ENCODE measurements around the gene ZNF841. TPM values are rescaled to one million over a fixed set of nuclear protein-coding genes. Genes with fewer than 3 reads are reported as not detected.

Gene ZNF841
- total and polyA plus RNA-seq, 9 of the 15 experiments (the other 6 are each of a cell fraction or from before 2014, with no cell fraction given): 3.1 to 17.1 (median 11.0) TPM

- TF ChIP-seq, protein P1, sequence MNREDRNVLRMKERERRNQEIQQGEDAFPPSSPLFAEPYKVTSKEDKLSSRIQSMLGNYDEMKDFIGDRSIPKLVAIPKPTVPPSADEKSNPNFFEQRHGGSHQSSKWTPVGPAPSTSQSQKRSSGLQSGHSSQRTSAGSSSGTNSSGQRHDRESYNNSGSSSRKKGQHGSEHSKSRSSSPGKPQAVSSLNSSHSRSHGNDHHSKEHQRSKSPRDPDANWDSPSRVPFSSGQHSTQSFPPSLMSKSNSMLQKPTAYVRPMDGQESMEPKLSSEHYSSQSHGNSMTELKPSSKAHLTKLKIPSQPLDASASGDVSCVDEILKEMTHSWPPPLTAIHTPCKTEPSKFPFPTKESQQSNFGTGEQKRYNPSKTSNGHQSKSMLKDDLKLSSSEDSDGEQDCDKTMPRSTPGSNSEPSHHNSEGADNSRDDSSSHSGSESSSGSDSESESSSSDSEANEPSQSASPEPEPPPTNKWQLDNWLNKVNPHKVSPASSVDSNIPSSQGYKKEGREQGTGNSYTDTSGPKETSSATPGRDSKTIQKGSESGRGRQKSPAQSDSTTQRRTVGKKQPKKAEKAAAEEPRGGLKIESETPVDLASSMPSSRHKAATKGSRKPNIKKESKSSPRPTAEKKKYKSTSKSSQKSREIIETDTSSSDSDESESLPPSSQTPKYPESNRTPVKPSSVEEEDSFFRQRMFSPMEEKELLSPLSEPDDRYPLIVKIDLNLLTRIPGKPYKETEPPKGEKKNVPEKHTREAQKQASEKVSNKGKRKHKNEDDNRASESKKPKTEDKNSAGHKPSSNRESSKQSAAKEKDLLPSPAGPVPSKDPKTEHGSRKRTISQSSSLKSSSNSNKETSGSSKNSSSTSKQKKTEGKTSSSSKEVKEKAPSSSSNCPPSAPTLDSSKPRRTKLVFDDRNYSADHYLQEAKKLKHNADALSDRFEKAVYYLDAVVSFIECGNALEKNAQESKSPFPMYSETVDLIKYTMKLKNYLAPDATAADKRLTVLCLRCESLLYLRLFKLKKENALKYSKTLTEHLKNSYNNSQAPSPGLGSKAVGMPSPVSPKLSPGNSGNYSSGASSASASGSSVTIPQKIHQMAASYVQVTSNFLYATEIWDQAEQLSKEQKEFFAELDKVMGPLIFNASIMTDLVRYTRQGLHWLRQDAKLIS (CRISPR knock-in tag; IDR thresholded peaks at IDR 0.05): peak; percentile 90
- TF ChIP-seq POLR2H (tag; IDR thresholded peaks at IDR 0.05; ENCODE audit: low read depth) (peak; percentile 63; the same call in 1 of the 2 replicates), ZNF780A (CRISPR knock-in tag; IDR thresholded peaks at IDR 0.05) (no peak), NCOR1 (IDR thresholded peaks at IDR 0.05) (no peak), FIP1L1 (IDR thresholded peaks at IDR 0.05; ENCODE audit: low read depth, low read length, poor library complexity, severe bottlenecking) (no peak), RERE (CRISPR knock-in tag; IDR thresholded peaks at IDR 0.05; ENCODE audit: borderline replicate concordance) (0 out of 2 replicates have a peak, but pooled peaks have one; percentile 17), GTF2B (IDR thresholded peaks at IDR 0.05; ENCODE audit: extremely low read depth, insufficient read length) (no peak), ZNF589 (CRISPR knock-in tag; IDR thresholded peaks at IDR 0.05; ENCODE audit: low read depth) (peak; percentile 63; the same call in 1 of the 2 replicates), ZNF785 (CRISPR knock-in tag; IDR thresholded peaks at IDR 0.05) (no peak), ZBTB26 (CRISPR knock-in tag; IDR thresholded peaks at IDR 0.05) (no peak), U2AF2 (optimal IDR thresholded peaks at IDR 0.05; ENCODE audit: low read depth, low read length) (no peak), SRF (CRISPR knock-in tag; IDR thresholded peaks at IDR 0.05) (no peak; a peak in 1 of 4 replicates), ZKSCAN1 (IDR thresholded peaks at IDR 0.05; ENCODE audit: low read depth, low read length) (peak; percentile 84), NCOA6 (IDR thresholded peaks at IDR 0.05) (no peak), PCBP2 (IDR thresholded peaks at IDR 0.05; ENCODE audit: low read depth, low read length, poor library complexity, severe bottlenecking) (no peak), BHLHE40 (IDR thresholded peaks at IDR 0.05; ENCODE audit: low read length) (0 out of 2 replicates have a peak, but pooled peaks have one; percentile 18)
Measured at GRCh38 chr19:52028027-52028779, 67.4 kb downstream of the ZNF841 start, which contains the start of gene ZNF614 (continued).
